ENCODE measurements around the gene HSPB7. TPM values are rescaled to one million over a fixed set of nuclear protein-coding genes. Genes with fewer than 3 reads are reported as not detected.
"Not testable (repeated sequence)": the region's sequence is repeated elsewhere in the genome, so short reads cannot be mapped to it uniquely, and the experiment has no call there.

HSPB7 gene
- total RNA-seq, 1 experiment from 2014 or later, result not detected

- DNase-seq (ENCODE audit: extremely low read depth, low read depth), result not testable (repeated sequence)
These were observed 8.5 kb upstream of the HSPB7 start for GRCh38 chr1:16026302-16026701.

- no peak for DNase-seq (ENCODE audit: extremely low read depth, low read depth)
These were observed 5.3 kb upstream of the HSPB7 start for GRCh38 chr1:16023050-16023653.

- no peak for DNase-seq (ENCODE audit: extremely low read depth, low read depth)
These were observed 4.5 kb upstream of the HSPB7 start for GRCh38 chr1:16022393-16022792.

- no peak for DNase-seq (ENCODE audit: extremely low read depth, low read depth)
These were observed 3.8 kb upstream of the HSPB7 start, which contains the start of gene CLCNKA for GRCh38 chr1:16021681-16022080. Gene CLCNKA (plus strand): TSS chr1:16022036. CDS start chr1:16022620, 584 bp downstream.

GRCh38 chr1:16020878-16021277 lies 3.0 kb upstream of the HSPB7 start:
- not testable (repeated sequence) for DNase-seq (ENCODE audit: extremely low read depth, low read depth)

GRCh38 chr1:16020325-16020724 lies 2.5 kb upstream of the HSPB7 start:
- DNase-seq (ENCODE audit: extremely low read depth, low read depth), result no peak

- DNase-seq (ENCODE audit: extremely low read depth, low read depth), result no peak
These were observed 1.9 kb upstream of the HSPB7 start for GRCh38 chr1:16019644-16020277.

GRCh38 chr1:16018749-16019643 lies 1.2 kb upstream of the HSPB7 start:
- DNase-seq (ENCODE audit: extremely low read depth, low read depth), result no peak

GRCh38 chr1:16018308-16018707 lies 465 bp upstream of the HSPB7 start:
- DNase-seq (ENCODE audit: extremely low read depth, low read depth), result no peak

GRCh38 chr1:16017076-16017460 lies 775 bp downstream of the HSPB7 start:
- no peak for DNase-seq (ENCODE audit: extremely low read depth, low read depth)

GRCh38 chr1:16015960-16016901 lies 1.6 kb downstream of the HSPB7 start:
- no peak for DNase-seq (ENCODE audit: extremely low read depth, low read depth)

GRCh38 chr1:16015491-16015890 lies 2.4 kb downstream of the HSPB7 start:
- DNase-seq (ENCODE audit: extremely low read depth, low read depth), result no peak

GRCh38 chr1:16014509-16015482 lies 3.0 kb downstream of the HSPB7 start:
- no peak for DNase-seq (ENCODE audit: extremely low read depth, low read depth)

GRCh38 chr1:16013908-16014258 lies 4.0 kb downstream of the HSPB7 start:
- DNase-seq (ENCODE audit: extremely low read depth, low read depth), result no peak

GRCh38 chr1:16013220-16013907 lies 4.5 kb downstream of the HSPB7 start:
- no peak for DNase-seq (ENCODE audit: extremely low read depth, low read depth)

- no peak for DNase-seq (ENCODE audit: extremely low read depth, low read depth)
These were observed 5.1 kb downstream of the HSPB7 start for GRCh38 chr1:16012590-16013219.

GRCh38 chr1:16011936-16012589 lies 5.8 kb downstream of the HSPB7 start:
- DNase-seq (ENCODE audit: extremely low read depth, low read depth), result no peak

GRCh38 chr1:16010837-16011236 lies 7.0 kb downstream of the HSPB7 start:
- DNase-seq (ENCODE audit: extremely low read depth, low read depth), result no peak
